Gastrocnemius medialis (tissue), 4 donors: ENCODE measurements around the gene CTIF. TPM values are rescaled to one million over a fixed set of nuclear protein-coding genes. Genes with fewer than 3 reads are reported as not detected.

Source experiments
- ATAC-seq, 2 donors: fragments of 150-250 bp; one replicate each; pipeline ENCODE4 v1.9.1; 2016
- DNase-seq, 2 donors: peaks; one replicate each; pipeline ENCODE4 v3.0.0-alpha.2; 2019
- H3K27ac ChIP-seq, 4 donors: fragments of 200-600 bp; sonication (generic); 1 replicate in 1 of 4; 2 replicates in 3 of 4; pipeline ENCODE4 v1.5.1; 2016 to 2018; ENCODE audit warnings: mild to moderate bottlenecking in 2 of 4, moderate library complexity in 1 of 4
- H3K27me3 ChIP-seq, 3 donors: fragments of 200-600 bp; sonication (generic) in 2 of 3; 1 replicate in 1 of 3; 2 replicates in 2 of 3; pipeline versions ENCODE4 v1.5.1 to v1.6.0; 2016 to 2019; ENCODE audit warnings: mild to moderate bottlenecking in 1 of 3, moderate library complexity in 1 of 3
- H3K36me3 ChIP-seq, 2 donors: fragments of 200-600 bp; sonication (generic) in 1 of 2; one replicate each; pipeline ENCODE4 v1.5.1; 2017 to 2018
- H3K4me1 ChIP-seq, 2 donors: fragments of 200-600 bp; sonication (generic) in 1 of 2; one replicate each; pipeline ENCODE4 v1.5.1; 2016 to 2017; ENCODE audit warnings: mild to moderate bottlenecking in 2 of 2
- H3K4me3 ChIP-seq, 4 donors: fragments of 200-600 bp; sonication (generic) in 3 of 4; 1 replicate in 1 of 4; 2 replicates in 3 of 4; pipeline ENCODE4 v1.5.1; 2016 to 2019; ENCODE audit warnings: mild to moderate bottlenecking in 2 of 4
- H3K9me3 ChIP-seq, 3 donors: fragments of 200-600 bp; sonication (generic) in 2 of 3; 1 replicate in 1 of 3; 2 replicates in 2 of 3; pipeline ENCODE4 v1.5.1; 2016 to 2019
- POLR2A ChIP-seq, 2 donors: fragments of 450-650 bp; IDR thresholded peaks; one replicate each; pipeline ENCODE4 v1.6.1; 2017; ENCODE audit warnings: antibody characterized with exemption in 2 of 2, mild to moderate bottlenecking in 2 of 2, moderate library complexity in 2 of 2
- in situ Hi-C, 4 donors: fragments of 200-750 bp; cut with MboI; loops; one replicate each; pipeline versions ENCODE4 v1.15.0 to v1.8.0; 2017; ENCODE audit warnings: low sequenced_read_pairs in 4 of 4
- intact Hi-C: fragments of 100-400 bp; cut with DNase I; formaldehyde crosslinking; loops from one replicate; pipeline ENCODE4 v1.15.1; 2023; ENCODE audit warnings: low total_unique reads
- total RNA-seq, 4 donors: library from RNA; depleted of rRNA; stranded (reverse); fragments of >200 nt; gene quantifications; one replicate each; pipeline versions ENCODE4 v1.1.0 to v1.2.3, GENCODE V29; 2016
- TF ChIP-seq, protein P1 (sequence below), 5 experiments: fragments of 450-650 bp in 3 of 5; fragments of 200-600 bp in 2 of 5; sonication (generic) in 2 of 5; IDR thresholded peaks in 4 of 5; conservative IDR thresholded peaks in 1 of 5; 1 replicate in 4 of 5; 2 replicates in 1 of 5; pipeline ENCODE4 v1.5.1; 2016 to 2019; ENCODE audit warnings: antibody characterized with exemption in 5 of 5, mild to moderate bottlenecking in 3 of 5, moderate library complexity in 3 of 5

Gene CTIF
- total RNA-seq, 4 donors from 2014 or later: 20.2 to 35.4 (median 23.1) TPM

DNA sequence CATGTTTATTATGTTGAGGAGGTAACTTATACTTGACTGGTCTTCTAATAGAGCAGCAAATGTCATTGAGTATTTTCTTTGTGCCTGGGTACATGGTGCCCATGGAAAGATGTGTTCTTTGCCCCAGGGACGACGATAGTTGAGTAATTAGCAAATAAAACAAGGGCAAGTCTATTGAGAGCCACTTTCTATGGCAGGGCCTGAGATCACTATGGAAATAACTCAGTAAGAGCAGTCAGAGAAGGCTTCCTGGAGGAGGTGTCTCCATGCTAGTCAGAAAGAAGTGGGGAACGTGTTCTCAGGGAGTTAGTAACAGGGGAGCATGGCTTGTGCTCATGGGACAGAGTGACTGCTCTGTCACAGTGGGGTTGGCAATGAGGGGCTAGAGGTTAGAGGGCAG is 28.6 kb downstream of the CTIF start:
- no peak overlapping the region for H3K27ac ChIP-seq
- H3K27me3 ChIP-seq: no peaks in the 10 kb centered on the region
- ATAC-seq (no peak), DNase-seq (no peak)
- H3K4me3 ChIP-seq: no peak overlapping the region
- intact Hi-C loops (no loop called here), in situ Hi-C loops (no loop called here)
- no peaks in the 10 kb centered on the region for H3K9me3 ChIP-seq
- no peaks in the 10 kb centered on the region for H3K36me3 ChIP-seq
- peaks cover 28 to 29% of the 10 kb centered on the region in 2 donors for H3K4me1 ChIP-seq
- TF ChIP-seq POLR2A (IDR thresholded peaks at IDR 0.05): no peak
- TF ChIP-seq, protein P1, sequence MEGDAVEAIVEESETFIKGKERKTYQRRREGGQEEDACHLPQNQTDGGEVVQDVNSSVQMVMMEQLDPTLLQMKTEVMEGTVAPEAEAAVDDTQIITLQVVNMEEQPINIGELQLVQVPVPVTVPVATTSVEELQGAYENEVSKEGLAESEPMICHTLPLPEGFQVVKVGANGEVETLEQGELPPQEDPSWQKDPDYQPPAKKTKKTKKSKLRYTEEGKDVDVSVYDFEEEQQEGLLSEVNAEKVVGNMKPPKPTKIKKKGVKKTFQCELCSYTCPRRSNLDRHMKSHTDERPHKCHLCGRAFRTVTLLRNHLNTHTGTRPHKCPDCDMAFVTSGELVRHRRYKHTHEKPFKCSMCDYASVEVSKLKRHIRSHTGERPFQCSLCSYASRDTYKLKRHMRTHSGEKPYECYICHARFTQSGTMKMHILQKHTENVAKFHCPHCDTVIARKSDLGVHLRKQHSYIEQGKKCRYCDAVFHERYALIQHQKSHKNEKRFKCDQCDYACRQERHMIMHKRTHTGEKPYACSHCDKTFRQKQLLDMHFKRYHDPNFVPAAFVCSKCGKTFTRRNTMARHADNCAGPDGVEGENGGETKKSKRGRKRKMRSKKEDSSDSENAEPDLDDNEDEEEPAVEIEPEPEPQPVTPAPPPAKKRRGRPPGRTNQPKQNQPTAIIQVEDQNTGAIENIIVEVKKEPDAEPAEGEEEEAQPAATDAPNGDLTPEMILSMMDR (IDR thresholded peaks at IDR 0.05 in 4 of 5, conservative IDR thresholded peaks at IDR 0.05 in 1 of 5): no peak

DNA sequence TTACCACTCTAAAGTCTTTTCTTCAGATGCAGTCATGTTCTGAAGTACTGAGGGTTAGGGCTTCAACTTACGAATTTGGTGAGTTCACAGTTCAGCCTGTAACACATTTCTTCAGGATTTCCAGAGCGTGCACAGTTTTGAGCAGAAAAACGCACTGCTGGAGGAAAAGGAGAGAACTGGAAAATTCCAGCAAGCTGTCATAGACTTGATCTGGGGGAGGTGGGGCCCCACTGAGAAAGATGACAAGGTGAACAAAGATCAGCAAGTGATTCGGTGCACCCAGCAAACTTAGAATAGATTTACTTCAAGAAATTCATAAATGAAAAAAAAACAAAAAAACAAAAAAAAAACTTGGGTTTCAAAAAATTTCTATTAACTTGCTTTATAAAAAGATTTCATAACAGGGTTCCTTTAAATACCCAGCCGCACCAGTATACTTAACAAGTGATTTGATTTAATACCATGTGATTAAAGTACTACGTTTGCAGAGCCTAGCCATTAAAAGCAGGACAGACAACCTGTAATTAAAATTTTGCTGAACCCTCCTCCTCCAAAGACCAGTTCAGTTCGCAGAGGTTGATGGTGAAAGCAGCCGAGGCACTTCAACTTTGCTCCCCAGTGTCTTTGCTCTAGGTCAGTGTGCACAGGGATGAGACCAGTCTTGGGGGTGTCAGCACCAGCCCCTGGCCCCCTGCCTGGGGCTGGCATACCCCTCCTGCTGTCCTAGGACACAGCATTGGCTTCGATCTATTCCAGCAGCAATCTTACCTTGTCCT is 30.5 kb downstream of the CTIF start:
- TF ChIP-seq POLR2A (IDR thresholded peaks at IDR 0.05): no peak
- TF ChIP-seq, protein P1 (IDR thresholded peaks at IDR 0.05 in 4 of 5, conservative IDR thresholded peaks at IDR 0.05 in 1 of 5): no peak
- Histone ChIP-seq H3K4me3 (no peak overlapping the region), H3K9me3 (no peaks in the 10 kb centered on the region), H3K27ac (no peak overlapping the region), H3K27me3 (no peaks in the 10 kb centered on the region), H3K4me1 (peaks cover 18 to 21% of the 10 kb centered on the region in 2 donors), H3K36me3 (no peaks in the 10 kb centered on the region)
- ATAC-seq: no peak
- in situ Hi-C loops: no loop called here
- intact Hi-C loops: no loop called here
- no peak for DNase-seq

DNA sequence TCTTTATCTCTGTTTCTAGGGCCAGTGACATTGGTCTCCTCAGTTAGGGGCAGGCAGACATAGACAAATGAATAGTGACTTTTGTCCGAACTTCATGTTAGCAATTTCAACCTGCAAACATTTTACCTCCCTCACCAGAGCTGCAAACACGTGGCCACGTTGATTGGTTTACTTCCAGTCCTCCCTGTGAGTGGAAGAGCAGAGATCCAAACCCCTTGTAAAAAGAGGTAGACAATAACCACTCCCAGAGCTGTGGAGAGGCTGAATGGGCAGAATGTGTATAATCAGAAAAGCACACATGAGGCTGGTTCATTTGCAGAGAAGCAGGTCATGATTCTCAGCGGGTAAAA is 31.1 kb downstream of the CTIF start:
- Histone ChIP-seq H3K27ac (no peak overlapping the region), H3K4me1 (peaks cover 16 to 21% of the 10 kb centered on the region in 2 donors), H3K4me3 (no peak overlapping the region), H3K36me3 (no peaks in the 10 kb centered on the region), H3K27me3 (no peaks in the 10 kb centered on the region), H3K9me3 (no peaks in the 10 kb centered on the region)
- intact Hi-C loops (no loop called here), in situ Hi-C loops (no loop called here)
- TF ChIP-seq, protein P1 (IDR thresholded peaks at IDR 0.05 in 4 of 5, conservative IDR thresholded peaks at IDR 0.05 in 1 of 5): no peak
- no peak for TF ChIP-seq POLR2A (IDR thresholded peaks at IDR 0.05)
- ATAC-seq (no peak), DNase-seq (no peak)

DNA sequence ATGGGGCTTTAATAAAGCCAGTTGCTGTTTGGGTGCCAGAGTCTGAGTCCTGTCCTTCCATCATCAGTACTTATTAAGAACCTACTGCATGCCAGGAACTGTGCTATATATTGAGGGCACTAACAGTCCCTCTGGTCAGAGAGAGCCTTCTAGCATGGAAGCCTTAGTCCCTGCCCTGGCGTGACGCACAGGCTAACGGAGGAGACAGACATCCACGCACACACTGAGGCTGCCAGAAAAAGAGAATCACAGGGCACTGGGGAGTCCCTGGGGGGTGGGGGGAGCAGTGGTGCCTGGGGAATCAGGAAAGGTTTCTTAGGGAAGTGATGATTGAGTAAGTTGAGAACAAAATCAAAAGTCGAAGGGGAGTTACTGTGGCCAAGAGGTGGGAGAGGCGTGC is 31.5 kb downstream of the CTIF start:
- Histone ChIP-seq H3K4me1 (peaks cover 12 to 18% of the 10 kb centered on the region in 2 donors), H3K4me3 (no peak overlapping the region), H3K36me3 (no peaks in the 10 kb centered on the region), H3K27ac (no peak overlapping the region), H3K27me3 (no peaks in the 10 kb centered on the region), H3K9me3 (no peaks in the 10 kb centered on the region)
- no peak for TF ChIP-seq POLR2A (IDR thresholded peaks at IDR 0.05)
- TF ChIP-seq, protein P1 (IDR thresholded peaks at IDR 0.05 in 4 of 5, conservative IDR thresholded peaks at IDR 0.05 in 1 of 5): no peak
- ATAC-seq (no peak), DNase-seq (no peak)
- intact Hi-C loops (no loop called here), in situ Hi-C loops (no loop called here)
